HepG2 (cell line): ENCODE data around the gene MAN1C1. TPM values are rescaled to one million over a fixed set of nuclear protein-coding genes. Genes with fewer than 3 reads are reported as not detected.
"Not testable (repeated sequence)": the region's sequence is repeated elsewhere in the genome, so short reads cannot be mapped to it uniquely, and the experiment has no call there.

Source experiments
- ATAC-seq: fragments of 200-7000 bp; cut with Tn5 transposase; 3 replicates; pipeline ENCODE4 v1.9.1; 2020; ENCODE audit warnings: mild to moderate bottlenecking, moderate library complexity
- BruUV-seq: library from RNA; stranded (reverse); fragments of 400-500 nt; replicated peaks from 2 replicates; lab custom pipeline; 2021; lab: Mats Ljungman, UMichigan
- CTCF ChIA-PET: fragments of 300-600 bp; formaldehyde crosslinking; extraction: SDS; loops from one replicate; lab custom pipeline; 2021; ENCODE audit warnings: low total read pairs, inconsistent platforms, low intra/inter-chr PET ratio; lab: Yijun Ruan, JAX
- POLR2A ChIA-PET: fragments of 350-600 bp; sonication (Branson Sonifier 250); formaldehyde crosslinking; loops from one replicate; lab custom pipeline; 2020; ENCODE audit warnings: antibody characterized with exemption, inconsistent platforms; lab: Yijun Ruan, JAX
- DNase-seq: peaks from one replicate; pipeline ENCODE4 v3.0.0-alpha.2; 2015; ENCODE audit warnings: low spot score
- FAIRE-seq: peaks from 3 replicates; lab custom pipeline; 2011; peaks lifted over from hg19 to GRCh38; lab: Jason Lieb, UNC
- H2AFZ ChIP-seq: one replicate; pipeline ENCODE4 v1.6.1; 2011; ENCODE audit warnings: low read length, inconsistent platforms
- H3K27ac ChIP-seq: fragments of 300-600 bp; 3 replicates; pipeline ENCODE4 v1.8.0; 2011; ENCODE audit warnings: mixed run types, mild to moderate bottlenecking, mixed read lengths, low read length, inconsistent platforms; ENCODE audit not compliant: insufficient read depth; ENCODE audit errors: extremely low read length
- H3K27me3 ChIP-seq, 2 experiments: fragments of 200-600 bp in 1 of 2; 2 replicates in 1 of 2; 3 replicates in 1 of 2; pipeline versions ENCODE4 v1.6.0 to v1.8.0; 2011; ENCODE audit warnings: low read length in 2 of 2, mild to moderate bottlenecking in 2 of 2, moderate library complexity in 2 of 2, inconsistent platforms in 1 of 2; ENCODE audit not compliant: insufficient read depth in 2 of 2, control insufficient read depth in 1 of 2
- H3K36me3 ChIP-seq, 2 experiments: fragments of 200-600 bp in 1 of 2; replicated peaks in 1 of 2; 2 replicates in 1 of 2; 3 replicates in 1 of 2; pipeline versions ENCODE4 v1.5.1 to v1.8.0; 2011; ENCODE audit warnings: low read length in 2 of 2, inconsistent platforms in 1 of 2; ENCODE audit not compliant: insufficient read depth in 2 of 2, control insufficient read depth in 1 of 2
- H3K4me1 ChIP-seq: 2 replicates; pipeline ENCODE4 v1.5.1; 2012; ENCODE audit warnings: low read length, inconsistent platforms; ENCODE audit not compliant: insufficient read depth
- H3K4me2 ChIP-seq: 2 replicates; pipeline ENCODE4 v1.6.0; 2011; ENCODE audit warnings: low read depth, low read length, inconsistent platforms
- H3K4me3 ChIP-seq, 3 experiments: fragments of 200-600 bp in 1 of 3; sonication (generic), shearing (Covaris generic) in 1 of 3; replicated peaks in 1 of 3; 2 replicates each; pipeline ENCODE4 v1.5.1; 2011 to 2016; ENCODE audit warnings: low read length in 3 of 3, inconsistent platforms in 2 of 3, low read depth in 2 of 3, mild to moderate bottlenecking in 2 of 3, control low read depth in 1 of 3, mixed read lengths in 1 of 3; ENCODE audit not compliant: insufficient read depth in 1 of 3
- H3K79me2 ChIP-seq: one replicate; pipeline ENCODE4 v1.6.1; 2011; ENCODE audit warnings: low read length, inconsistent platforms; ENCODE audit not compliant: insufficient read depth
- H3K9ac ChIP-seq: 2 replicates; pipeline ENCODE4 v1.6.0; 2011; ENCODE audit warnings: mild to moderate bottlenecking, low read depth, low read length, inconsistent platforms; ENCODE audit not compliant: insufficient read depth
- H3K9me3 ChIP-seq: 2 replicates; pipeline ENCODE4 v1.5.1; 2012; ENCODE audit warnings: mild to moderate bottlenecking, low read length
- H4K20me1 ChIP-seq: 2 replicates; pipeline ENCODE4 v1.6.0; 2011; ENCODE audit warnings: inconsistent platforms, mild to moderate bottlenecking, low read length, moderate library complexity; ENCODE audit not compliant: insufficient read depth
- CENPT ChIP-seq: sonication (generic); formaldehyde crosslinking; IDR thresholded peaks from 2 replicates; pipeline ENCODE4 v1.8.0; 2022; ENCODE audit warnings: low read depth, mild to moderate bottlenecking, moderate library complexity, missing genetic modification reagents
- KLF6 ChIP-seq: IDR thresholded peaks from 2 replicates; pipeline ENCODE4 v1.8.0; 2016; ENCODE audit warnings: missing biosample characterization, missing genetic modification reagents
- ZBTB33 ChIP-seq: sonication (generic); formaldehyde crosslinking; IDR thresholded peaks from 2 replicates; pipeline ENCODE4 v1.4.0; 2020; ENCODE audit warnings: missing genetic modification reagents
- WGBS: methylation state at CpG from one replicate; pipeline ENCODE4 v1.1.6; 2017; ENCODE audit warnings: low lambda C conversion rate; 5-methylcytosine and 5-hydroxymethylcytosine counted together
- in situ Hi-C: cut with HindIII; loops from 2 replicates; pipeline ENCODE4 v1.10.0; 2017; ENCODE audit warnings: low pct_unique_long_range_greater_than_20kb; ENCODE audit not compliant: extremely low pct_ligation_motif_present
- intact Hi-C: fragments of 100-400 bp; cut with micrococcal nuclease; formaldehyde crosslinking; loops from one replicate; pipeline ENCODE4 v1.10.0; 2022; ENCODE audit not compliant: unreplicated experiment
- polyA plus RNA-seq, 8 experiments: library from polyadenylated mRNA; depleted of rRNA in 3 of 8; stranded (reverse) in 7 of 8; unstranded in 1 of 8; fragments of >200 nt; fragmentation: Illumina TruSeq in 4 of 8; extraction: Trizol in 4 of 8; gene quantifications; 2 replicates each; pipeline versions ENCODE4 v1.2.1 to v1.2.3, GENCODE V29; 2011 to 2016; ENCODE audit warnings: low read depth in 4 of 8, missing spikeins in 1 of 8, mixed read lengths in 1 of 8; ENCODE audit not compliant: insufficient read depth in 1 of 8
- total RNA-seq, 5 experiments: library from RNA; depleted of rRNA; stranded (reverse); fragments of >200 nt; fragmentation: Illumina TruSeq; extraction: Trizol; gene quantifications; 2 replicates each; pipeline ENCODE4 v1.2.3, GENCODE V29; 2016; ENCODE audit warnings: low read depth in 1 of 5
- TF ChIP-seq, protein P1 (sequence below): IDR thresholded peaks from 2 replicates; pipeline ENCODE4 v1.6.1; 2018; ENCODE audit warnings: missing genetic modification reagents
- TF ChIP-seq, protein P2 (sequence below): sonication (generic); formaldehyde crosslinking; IDR thresholded peaks from 2 replicates; pipeline ENCODE4 v1.5.0; 2020; ENCODE audit warnings: missing genetic modification reagents, mild to moderate bottlenecking, borderline replicate concordance

Gene MAN1C1
- total and polyA plus RNA-seq, 2 of the 13 experiments (the other 11 are each of a cell fraction or from before 2014, with no cell fraction given) = 0.18 to 0.49 TPM

DNA sequence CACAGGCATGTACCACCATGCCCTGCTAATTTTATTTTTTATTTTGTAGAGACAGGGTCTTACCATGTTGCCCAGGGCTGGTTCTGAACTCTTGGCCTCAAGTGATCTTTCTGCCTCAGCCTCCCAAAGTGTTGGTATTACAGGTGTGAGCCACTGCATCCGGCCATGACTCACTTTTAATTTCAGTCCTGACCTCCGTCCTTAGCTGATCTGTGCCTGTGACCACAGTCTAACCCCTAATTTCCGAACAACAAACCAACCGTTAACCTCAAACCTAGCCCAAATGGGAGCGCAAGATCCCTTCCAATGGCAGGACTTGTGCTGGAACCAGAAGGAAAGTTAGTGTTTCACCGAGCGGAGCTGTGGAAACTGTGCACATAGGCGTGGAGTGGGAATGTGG is 29.3 kb upstream of the MAN1C1 start (continued):
- TF ChIP-seq, protein P1, sequence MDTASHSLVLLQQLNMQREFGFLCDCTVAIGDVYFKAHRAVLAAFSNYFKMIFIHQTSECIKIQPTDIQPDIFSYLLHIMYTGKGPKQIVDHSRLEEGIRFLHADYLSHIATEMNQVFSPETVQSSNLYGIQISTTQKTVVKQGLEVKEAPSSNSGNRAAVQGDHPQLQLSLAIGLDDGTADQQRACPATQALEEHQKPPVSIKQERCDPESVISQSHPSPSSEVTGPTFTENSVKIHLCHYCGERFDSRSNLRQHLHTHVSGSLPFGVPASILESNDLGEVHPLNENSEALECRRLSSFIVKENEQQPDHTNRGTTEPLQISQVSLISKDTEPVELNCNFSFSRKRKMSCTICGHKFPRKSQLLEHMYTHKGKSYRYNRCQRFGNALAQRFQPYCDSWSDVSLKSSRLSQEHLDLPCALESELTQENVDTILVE (CRISPR knock-in tag) = no peak
- TF ChIP-seq ZBTB33 (CRISPR knock-in tag) (no peak), KLF6 (CRISPR knock-in tag) (no peak), CENPT (CRISPR knock-in tag) (no peak)
- TF ChIP-seq, protein P2, sequence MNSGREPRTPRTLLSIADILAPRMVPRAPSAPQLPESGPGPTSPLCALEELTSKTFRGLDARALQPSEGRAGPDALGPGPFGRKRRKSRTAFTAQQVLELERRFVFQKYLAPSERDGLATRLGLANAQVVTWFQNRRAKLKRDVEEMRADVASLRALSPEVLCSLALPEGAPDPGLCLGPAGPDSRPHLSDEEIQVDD (CRISPR knock-in tag) = no peak

- FAIRE-seq, CTCF ChIA-PET, H3K4me1 ChIP-seq, DNase-seq, H3K9me3 ChIP-seq, BruUV-seq, intact Hi-C loops, H3K36me3 ChIP-seq, ATAC-seq, H3K27ac ChIP-seq, H3K4me3 ChIP-seq, H3K9ac ChIP-seq, in situ Hi-C loops, H3K79me2 ChIP-seq, POLR2A ChIA-PET, H3K4me2 ChIP-seq, H4K20me1 ChIP-seq, H2AFZ ChIP-seq, H3K27me3 ChIP-seq: not testable (repeated sequence)
- WGBS = 58% methylated on average over 7 of the region's 7 CpGs
Observed at GRCh38 chr1:25588224-25588623, 28.4 kb upstream of the MAN1C1 start.

DNA sequence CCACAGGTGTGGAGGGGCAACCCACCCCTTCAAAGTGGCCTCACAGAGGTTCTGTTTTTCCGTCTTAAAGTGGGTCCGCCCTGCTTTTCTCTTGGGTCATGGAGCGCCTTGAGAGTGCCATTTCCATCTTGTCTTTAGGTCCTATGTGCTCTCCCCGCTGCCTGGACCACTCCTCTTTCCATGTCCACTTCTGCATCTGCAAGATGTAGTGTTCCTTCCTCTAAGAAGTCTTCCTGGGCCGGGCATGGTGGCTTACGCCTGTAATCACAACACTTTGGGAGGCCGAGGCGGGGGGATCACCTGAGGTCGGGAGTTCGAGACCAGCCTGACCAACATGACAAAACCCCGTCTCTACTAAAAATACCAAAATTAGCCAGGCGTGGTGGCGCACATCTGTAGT is 27.8 kb upstream of the MAN1C1 start:
- intact Hi-C loops, DNase-seq, POLR2A ChIA-PET, H4K20me1 ChIP-seq, BruUV-seq, ATAC-seq, H3K9me3 ChIP-seq, H2AFZ ChIP-seq, H3K36me3 ChIP-seq, H3K79me2 ChIP-seq, CTCF ChIA-PET, FAIRE-seq, H3K27ac ChIP-seq, H3K27me3 ChIP-seq, H3K4me1 ChIP-seq, in situ Hi-C loops, H3K9ac ChIP-seq, H3K4me3 ChIP-seq, H3K4me2 ChIP-seq: not testable (repeated sequence)
- WGBS = 60% methylated on average over 13 of the region's 13 CpGs
